Epithelial cell of esophagus (primary cell): ENCODE results near the gene METTL21C.

Experiments
- DNase-seq: peaks from one replicate; pipeline ENCODE4 v3.0.0; 2010; ENCODE audit warnings: low read depth
- H3K4me3 ChIP-seq: 2 replicates; pipeline ENCODE4 v1.5.1; 2011; ENCODE audit warnings: mild to moderate bottlenecking, low read length, control low read depth
- CTCF ChIP-seq: IDR thresholded peaks from 2 replicates; pipeline ENCODE4 v1.5.1; 2011; ENCODE audit warnings: low read depth, mild to moderate bottlenecking, low read length, control low read depth, inconsistent platforms; ENCODE audit not compliant: insufficient read depth; ENCODE audit errors: missing control alignments

The METTL21C gene

GRCh38 chr13:102690883-102691282 is 4.0 kb downstream of the METTL21C start:
- DNase-seq: no peak
- H3K4me3 ChIP-seq: no peak overlapping the region
- TF ChIP-seq CTCF: no peak

GRCh38 chr13:102688306-102688973 is 6.4 kb downstream of the METTL21C start:
- no peak for TF ChIP-seq CTCF
- no peak overlapping the region for H3K4me3 ChIP-seq
- no peak for DNase-seq

- no peak for TF ChIP-seq CTCF
- DNase-seq: peak; percentile 87
- no peak overlapping the region for H3K4me3 ChIP-seq
Observed at GRCh38 chr13:102687520-102687919, 7.3 kb downstream of the METTL21C start.

GRCh38 chr13:102686024-102686423 is 8.8 kb downstream of the METTL21C start:
- H3K4me3 ChIP-seq: no peak overlapping the region
- no peak for DNase-seq
- no peak for TF ChIP-seq CTCF

- no peak overlapping the region for H3K4me3 ChIP-seq
- TF ChIP-seq CTCF: no peak
- no peak for DNase-seq
Observed at GRCh38 chr13:102683637-102684036, 11.2 kb downstream of the METTL21C start.

GRCh38 chr13:102682727-102683126 is 12.1 kb downstream of the METTL21C start:
- TF ChIP-seq CTCF: no peak
- no peak overlapping the region for H3K4me3 ChIP-seq

GRCh38 chr13:102682211-102682610 is 12.6 kb downstream of the METTL21C start:
- no peak overlapping the region for H3K4me3 ChIP-seq
- no peak for TF ChIP-seq CTCF
- no peak for DNase-seq

More at GRCh38 chr13:102682727-102683126, 12.1 kb downstream of the METTL21C start:
- DNase-seq: no peak
